UCSD-AML1 (cell line): ENCODE data around the gene EVC.

Experiments used
- DNase-seq: peaks from one replicate; lab custom pipeline; 2025; ENCODE audit not compliant: unreplicated experiment; lab: John Stamatoyannopoulos, UW

The EVC gene

GRCh38 chr4:5784960-5785611 is 74.1 kb downstream of the EVC start:
- DNase-seq, result no peak

- no peak for DNase-seq
Observed at GRCh38 chr4:5785806-5786680, 75.0 kb downstream of the EVC start.

GRCh38 chr4:5787311-5787710 is 76.3 kb downstream of the EVC start:
- DNase-seq, result no peak

- no peak for DNase-seq
Observed at GRCh38 chr4:5788144-5788543, 77.1 kb downstream of the EVC start.

GRCh38 chr4:5789141-5789540 is 78.1 kb downstream of the EVC start:
- DNase-seq, result no peak

- DNase-seq, result no peak
Observed at GRCh38 chr4:5790546-5790857, 79.5 kb downstream of the EVC start.

- DNase-seq, result no peak
Observed at GRCh38 chr4:5791654-5792053, 80.7 kb downstream of the EVC start.

- no peak for DNase-seq
Observed at GRCh38 chr4:5793514-5793913, 82.5 kb downstream of the EVC start.

GRCh38 chr4:5795580-5795979 is 84.6 kb downstream of the EVC start:
- no peak for DNase-seq

GRCh38 chr4:5796976-5797375 is 86.0 kb downstream of the EVC start:
- no peak for DNase-seq

- DNase-seq, result no peak
Observed at GRCh38 chr4:5797866-5798265, 86.9 kb downstream of the EVC start.

GRCh38 chr4:5798462-5798861 is 87.5 kb downstream of the EVC start:
- DNase-seq, result no peak

- DNase-seq, result no peak
Observed at GRCh38 chr4:5798946-5799345, 87.9 kb downstream of the EVC start.

GRCh38 chr4:5799406-5799805 is 88.4 kb downstream of the EVC start:
- no peak for DNase-seq

GRCh38 chr4:5800496-5800895 is 89.5 kb downstream of the EVC start:
- DNase-seq, result no peak

- no peak for DNase-seq
Observed at GRCh38 chr4:5801696-5802095, 90.7 kb downstream of the EVC start.

- DNase-seq, result no peak
Observed at GRCh38 chr4:5802565-5802964, 91.6 kb downstream of the EVC start.

- DNase-seq, result peak; percentile 33
Observed at GRCh38 chr4:5804656-5805055, 93.7 kb downstream of the EVC start.

- no peak for DNase-seq
Observed at GRCh38 chr4:5805270-5805669, 94.3 kb downstream of the EVC start.

- no peak for DNase-seq
Observed at GRCh38 chr4:5808081-5808741, 97.2 kb downstream of the EVC start.

GRCh38 chr4:5809216-5809776 is 98.3 kb downstream of the EVC start:
- no peak for DNase-seq

GRCh38 chr4:5810151-5810550 is 99.2 kb downstream of the EVC start:
- DNase-seq, result no peak
